Fibroblast of skin of right quadriceps (primary cell): ENCODE results near the gene FUT1.
"Not testable (repeated sequence)": the region's sequence is repeated elsewhere in the genome, so short reads cannot be mapped to it uniquely, and the experiment has no call there.

ENCODE experiments used
- DNase-seq: peaks from one replicate; pipeline ENCODE4 v3.0.0-alpha.2; 2013

Gene FUT1

GRCh38 chr19:48740164-48740972 is 12.1 kb downstream of the FUT1 start, which contains the start of gene RASIP1:
RASIP1 (minus strand) TSS chr19:48740610; CDS start chr19:48740282, 328 bp downstream.
- DNase-seq, result no peak

GRCh38 chr19:48739404-48740163 is 12.9 kb downstream of the FUT1 start:
- no peak for DNase-seq

DNA sequence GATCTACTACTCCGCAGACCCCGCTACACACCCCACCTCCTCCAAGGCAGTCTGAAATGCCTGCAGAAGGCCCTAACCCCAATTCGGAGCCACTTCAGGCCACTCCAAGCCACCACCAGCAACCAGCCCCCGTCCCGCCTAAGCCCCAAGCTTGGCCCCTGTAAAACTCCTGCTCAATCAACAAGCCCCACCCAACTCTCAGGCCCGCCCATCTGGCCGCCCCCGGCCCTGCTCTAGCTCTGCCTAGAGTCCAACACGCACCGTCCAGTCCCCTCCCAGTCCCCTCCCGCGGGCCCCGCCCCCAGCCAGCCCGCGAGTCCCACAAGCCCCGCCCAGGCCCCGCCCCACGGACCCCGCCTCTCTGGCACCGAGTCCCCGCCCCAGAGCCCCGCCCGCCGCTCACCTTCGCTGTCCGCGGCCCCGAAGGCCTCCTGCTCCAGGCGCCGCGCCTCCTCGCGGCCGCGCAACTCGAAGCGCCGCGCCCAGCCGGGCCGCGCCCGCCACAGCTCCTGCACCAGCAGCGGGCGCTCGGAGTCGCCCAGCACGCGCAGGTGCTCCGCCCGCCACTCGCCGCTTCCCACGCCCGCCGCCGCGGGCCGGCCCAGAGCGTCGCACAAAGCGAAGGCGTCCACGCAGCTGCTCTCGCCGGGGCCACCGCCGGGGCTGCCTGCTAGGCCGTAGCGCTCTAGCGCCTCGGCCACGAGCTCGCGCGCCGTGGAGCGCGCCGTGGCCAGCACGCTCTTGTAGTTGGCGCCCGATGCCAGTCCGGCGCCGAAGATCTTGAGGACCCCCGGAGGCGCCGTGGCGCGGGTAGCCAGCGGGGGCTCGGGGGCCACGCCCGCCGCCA is 13.7 kb downstream of the FUT1 start:
- DNase-seq, result peak; percentile 79

DNA sequence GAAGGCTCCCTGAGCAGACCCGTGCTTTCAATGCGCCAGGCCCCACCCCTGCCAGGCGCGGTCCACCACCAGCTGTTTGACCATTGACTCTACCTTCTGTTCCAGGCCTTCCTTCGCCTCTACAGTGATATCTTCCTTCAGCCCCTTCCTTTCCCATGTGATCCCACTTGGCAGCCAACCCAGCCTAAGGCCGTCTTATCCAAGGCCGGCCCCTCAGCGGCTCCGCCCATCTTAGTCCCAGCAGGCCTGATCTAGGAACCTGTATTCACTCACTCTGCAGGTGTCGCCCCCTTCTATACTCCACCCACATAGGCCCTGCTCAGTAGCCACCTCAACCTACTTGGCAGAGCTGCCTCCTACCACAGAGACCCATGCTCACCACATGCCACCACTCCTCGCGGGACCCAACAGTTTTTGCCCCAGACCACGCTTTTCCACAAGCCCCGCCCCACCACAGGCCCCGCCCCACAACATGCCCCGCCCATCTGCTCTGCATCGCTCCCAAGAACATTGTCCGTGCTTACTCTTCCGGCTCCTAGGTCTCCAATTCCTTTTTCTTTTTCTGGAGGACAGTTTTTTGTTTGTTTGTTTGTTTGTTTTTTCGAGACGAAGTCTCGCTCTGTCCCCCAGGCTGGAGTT is 15.0 kb downstream of the FUT1 start:
- DNase-seq, result no peak

- peak; percentile 23 for DNase-seq
Measured at GRCh38 chr19:48735031-48735615, 17.3 kb downstream of the FUT1 start.

DNA sequence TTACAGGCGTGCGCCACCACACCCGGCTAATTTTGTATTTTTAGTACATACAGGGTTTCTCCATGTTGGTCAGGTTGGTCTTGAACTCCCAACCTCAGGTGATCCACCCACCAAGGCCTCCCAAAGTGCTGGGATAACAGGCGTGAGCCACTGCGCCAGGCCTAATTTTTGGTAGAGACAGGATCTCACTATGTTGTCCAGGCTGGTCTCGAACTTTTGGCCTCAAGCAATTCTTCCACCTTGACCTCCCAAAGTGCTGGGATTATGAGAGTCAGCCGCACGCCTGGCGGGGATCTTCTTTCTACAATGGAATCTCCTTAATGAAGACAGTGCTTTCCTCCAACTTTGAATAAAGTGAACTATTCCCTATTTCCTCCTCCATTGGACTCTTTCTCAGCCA is 17.8 kb downstream of the FUT1 start:
- DNase-seq, result no peak

GRCh38 chr19:48731452-48731851 is 21.0 kb downstream of the FUT1 start:
- DNase-seq, result no peak

- no peak for DNase-seq
Measured at GRCh38 chr19:48728911-48729664, 23.4 kb downstream of the FUT1 start.

GRCh38 chr19:48726556-48726955 is 25.9 kb downstream of the FUT1 start:
- no peak for DNase-seq

DNA sequence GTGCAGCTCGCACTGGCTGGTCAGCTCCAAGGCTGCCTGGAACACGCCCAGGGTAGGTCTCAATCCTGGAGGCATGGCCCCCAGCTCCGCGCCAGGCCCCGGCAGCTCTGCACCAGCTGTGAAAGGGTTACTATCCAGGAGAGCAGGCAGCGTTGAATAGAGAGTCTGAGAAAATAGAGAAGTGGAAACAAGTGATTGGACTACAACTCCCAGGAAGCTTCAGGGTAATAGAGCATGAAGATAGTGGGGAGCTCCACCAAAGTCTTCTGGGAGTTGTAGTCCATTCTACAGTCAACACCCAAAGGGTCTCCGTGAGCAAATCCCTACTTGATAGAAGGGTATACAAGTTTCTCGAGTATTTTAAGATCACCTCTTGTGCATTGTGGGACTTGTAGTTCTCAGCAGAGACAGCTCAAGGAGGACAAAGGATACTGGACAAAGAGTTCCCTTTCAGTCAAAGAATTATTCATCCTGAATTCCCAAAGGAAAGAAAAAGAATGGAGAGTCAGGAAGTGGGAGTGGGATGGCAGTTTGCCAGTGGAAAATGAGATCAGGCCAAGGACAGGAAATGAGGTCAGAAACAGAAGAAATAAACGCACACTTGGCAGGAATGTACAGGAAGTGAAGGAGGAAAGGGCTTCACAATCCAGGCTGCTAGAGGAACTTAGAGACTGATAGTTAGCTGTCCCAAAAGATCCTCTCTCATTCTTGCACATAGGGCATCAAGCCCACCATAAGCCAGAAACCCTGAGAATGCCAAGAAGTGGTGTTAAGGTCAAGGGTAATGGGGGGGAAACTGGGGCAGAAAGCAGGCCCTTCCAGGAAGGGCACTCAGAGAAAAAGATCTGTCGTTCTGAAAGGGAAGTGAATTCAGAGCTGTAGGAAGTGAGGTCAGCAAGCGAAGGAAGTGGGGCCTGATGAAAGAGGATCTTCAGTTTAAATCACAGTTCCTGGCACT is 27.4 kb downstream of the FUT1 start:
- peak; percentile 96 for DNase-seq

DNA sequence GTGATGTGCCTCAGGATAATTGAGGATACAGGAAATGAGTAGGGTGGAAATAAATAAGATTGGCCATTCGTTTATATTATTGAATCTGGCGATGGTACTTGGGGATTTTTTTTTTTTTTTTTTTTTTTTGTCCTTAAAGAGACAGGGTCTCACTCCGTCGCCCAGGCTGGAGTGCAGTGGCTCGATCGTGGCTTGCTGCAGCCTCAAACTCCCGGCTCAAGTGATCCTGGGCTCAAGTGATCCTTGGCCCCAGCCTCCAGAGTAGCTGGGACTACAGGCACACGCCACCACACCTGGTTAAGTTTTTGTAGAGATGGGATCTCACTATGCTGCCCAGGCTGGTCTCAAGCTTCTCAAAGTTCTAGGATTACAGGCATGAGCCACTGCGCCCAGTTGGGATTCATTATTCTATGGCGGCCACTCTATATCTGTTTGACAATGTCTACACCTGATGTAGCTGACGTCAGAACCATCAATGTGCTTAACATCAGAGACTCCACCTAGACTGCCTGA is 30.2 kb downstream of the FUT1 start:
- DNase-seq, result no peak

DNA sequence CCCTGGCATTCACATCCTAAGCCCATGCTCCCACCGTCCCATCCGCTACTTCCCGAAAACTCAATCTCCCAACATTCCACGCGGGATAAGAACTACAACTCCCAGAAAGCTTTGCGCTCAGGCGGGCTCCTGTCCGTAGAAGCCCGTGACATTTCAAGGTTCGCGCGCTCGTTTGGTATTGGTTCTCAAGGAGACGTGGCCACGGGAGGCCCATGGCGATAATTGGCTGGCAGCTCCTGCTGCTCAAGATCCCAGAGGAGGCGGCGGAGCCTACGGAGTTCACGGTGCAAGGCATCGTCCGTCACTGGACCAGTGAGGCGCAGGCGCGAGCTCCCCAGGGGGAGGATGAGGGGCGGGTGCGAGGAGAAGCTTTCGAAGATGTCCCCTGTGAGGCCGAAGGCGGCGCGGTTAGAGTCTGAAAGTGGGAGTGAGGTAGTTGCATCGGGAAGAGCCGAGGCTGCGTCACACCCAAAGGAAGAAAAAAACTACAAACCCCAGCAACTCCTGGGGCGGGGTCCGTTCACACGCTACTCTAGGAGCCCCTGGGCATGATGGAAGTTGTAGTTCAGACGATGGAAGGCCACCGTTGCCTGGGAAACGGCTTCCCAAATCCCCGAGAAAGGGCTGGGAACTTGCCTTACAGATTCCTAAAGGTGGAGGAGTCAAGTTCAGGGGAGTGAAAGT is 31.7 kb downstream of the FUT1 start:
- DNase-seq, result peak; percentile 99

GRCh38 chr19:48720251-48720612 is 32.2 kb downstream of the FUT1 start:
- peak; percentile 17 for DNase-seq

DNA sequence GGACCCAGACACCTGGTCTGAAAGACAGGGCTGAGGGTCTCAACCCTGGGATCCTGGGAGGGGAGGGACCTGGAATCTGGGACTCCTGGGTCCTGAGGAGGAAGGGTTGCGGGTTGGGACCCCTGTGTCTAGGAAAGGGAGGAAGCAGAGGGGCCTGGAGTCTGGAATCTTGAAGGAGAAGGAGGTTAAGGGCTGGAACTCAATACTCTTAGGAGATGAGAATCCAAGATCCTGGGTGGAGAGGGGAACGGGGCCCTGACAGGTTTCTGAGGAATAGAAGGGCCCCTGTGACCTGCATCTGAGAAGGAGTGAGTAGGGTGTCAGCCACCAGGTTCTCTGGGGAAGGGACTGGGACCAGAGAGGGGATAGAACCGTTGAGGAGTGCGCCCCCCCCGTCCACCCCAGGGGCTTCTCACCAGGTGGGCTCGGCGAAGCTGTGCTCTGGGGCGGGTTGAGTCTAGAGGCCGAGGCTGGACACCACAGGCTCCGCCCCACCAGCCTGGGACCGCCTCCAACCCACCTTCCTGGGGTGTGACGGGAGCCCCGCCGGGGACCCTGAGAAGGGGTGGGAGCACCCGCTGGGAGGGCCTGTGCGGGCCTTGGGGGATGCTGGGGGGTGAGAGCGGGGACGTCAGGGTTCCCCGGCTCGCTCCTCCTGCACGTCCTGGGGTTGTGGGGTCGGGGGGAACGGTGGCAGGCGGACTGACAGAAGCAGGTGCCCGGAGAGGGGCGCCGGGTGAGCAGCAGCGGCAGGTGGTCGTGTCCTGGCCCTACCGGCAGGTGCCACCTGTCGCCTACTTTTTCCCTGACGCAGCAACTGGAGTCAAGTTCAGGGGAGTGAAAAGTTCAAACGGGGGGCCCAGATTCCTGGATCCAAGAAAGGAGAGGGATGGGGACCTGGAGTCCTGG is 32.9 kb downstream of the FUT1 start, which contains the start of gene MAMSTR:
Gene MAMSTR (minus strand): TSS at position 463 of the 909 bp plus-strand sequence. CDS start 694 bp downstream, outside the sequence.
- DNase-seq, result no peak

- DNase-seq, result no peak
Measured at GRCh38 chr19:48718711-48719231, 33.7 kb downstream of the FUT1 start.

DNA sequence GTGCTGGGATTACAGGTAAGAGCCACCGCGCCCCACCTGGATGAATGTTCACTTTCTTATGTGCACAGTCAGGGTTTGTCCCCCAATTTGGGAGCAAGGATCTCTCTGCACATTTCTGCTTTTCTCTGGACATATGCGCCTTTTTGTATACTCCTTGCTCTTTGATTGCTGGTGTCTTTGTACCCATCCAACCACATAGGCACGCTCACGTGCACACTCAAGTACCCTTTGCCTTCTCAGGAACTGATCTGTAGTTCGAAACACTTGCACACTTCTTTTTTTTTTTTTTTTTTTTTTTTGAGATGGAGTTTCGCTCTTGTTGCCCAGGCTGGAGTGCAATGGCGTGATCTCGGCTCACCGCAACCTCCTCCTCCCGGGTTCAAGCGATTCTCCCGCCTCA is 34.3 kb downstream of the FUT1 start:
- not testable (repeated sequence) for DNase-seq

DNA sequence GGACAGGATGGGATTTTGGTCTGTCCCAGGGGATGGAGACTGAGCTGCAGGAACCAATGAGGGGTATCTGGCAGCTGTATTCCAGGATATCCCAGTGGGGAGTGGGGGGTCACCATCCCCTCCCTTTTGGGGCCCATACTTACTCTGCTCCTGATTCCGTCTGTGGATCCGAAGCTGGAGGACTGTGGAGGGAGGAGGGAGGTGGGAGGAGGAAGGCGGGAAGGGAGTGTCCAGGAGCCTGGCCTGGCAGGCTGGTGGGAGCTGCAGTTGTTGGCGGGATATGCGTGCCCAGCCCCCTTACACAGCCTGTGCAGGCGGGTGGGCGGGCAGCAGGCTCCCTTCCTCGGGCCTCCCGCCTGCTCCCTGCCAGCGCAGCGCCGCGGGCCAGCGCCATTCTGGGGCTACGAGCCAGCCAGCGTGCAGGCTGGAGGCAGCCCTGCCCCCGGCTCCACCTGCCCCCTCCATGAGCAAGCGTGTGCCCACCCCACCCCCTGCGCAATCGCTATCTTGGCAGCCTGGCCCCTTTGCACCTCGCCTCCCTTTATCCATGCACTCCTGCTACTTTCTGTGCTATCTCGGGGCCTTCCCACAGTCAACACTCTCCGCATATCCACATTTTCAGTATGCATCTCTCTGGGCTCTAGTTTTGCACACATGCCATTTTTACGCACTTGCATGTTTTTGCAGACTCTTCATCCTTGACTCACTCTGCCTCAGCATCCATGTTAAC is 35.7 kb downstream of the FUT1 start:
- peak; percentile 73 for DNase-seq
